Measurements from ENCODE around the gene BCL2A1. TPM values are rescaled to one million over a fixed set of nuclear protein-coding genes. Genes with fewer than 3 reads are reported as not detected.
"Not testable (repeated sequence)": the region's sequence is repeated elsewhere in the genome, so short reads cannot be mapped to it uniquely, and the experiment has no call there.

The BCL2A1 gene
- total RNA-seq, 1 donor from 2014 or later: not detected

- Mint-ChIP-seq H3K4me1 (no peaks in the 10 kb centered on the region), H3K36me3 (ENCODE audit: low read depth) (no peaks in the 10 kb centered on the region), H3K27me3 (ENCODE audit: low read depth) (no peaks in the 10 kb centered on the region), H3K4me3 (no peak overlapping the region), H3K9me3 (peaks cover 3% of the 10 kb centered on the region), H3K27ac (ENCODE audit: unreplicated experiment) (no peak overlapping the region)
- DNase-seq (ENCODE audit: low read depth, low spot score): no peak
- TF ChIP-seq CTCF (conservative IDR thresholded peaks at IDR 0.05): no peak
Observed at GRCh38 chr15:80012060-80012726, 41.2 kb upstream of the BCL2A1 start.

- Mint-ChIP-seq H3K27me3 (ENCODE audit: low read depth) (no peaks in the 10 kb centered on the region), H3K4me1 (no peaks in the 10 kb centered on the region), H3K4me3 (no peak overlapping the region), H3K36me3 (ENCODE audit: low read depth) (no peaks in the 10 kb centered on the region), H3K27ac (ENCODE audit: unreplicated experiment) (no peak overlapping the region), H3K9me3 (peaks cover 3% of the 10 kb centered on the region)
- no peak for DNase-seq (ENCODE audit: low read depth, low spot score)
- no peak for TF ChIP-seq CTCF (conservative IDR thresholded peaks at IDR 0.05)
Observed at GRCh38 chr15:80011596-80011995, 40.6 kb upstream of the BCL2A1 start.

GRCh38 chr15:80011041-80011523 is 40.1 kb upstream of the BCL2A1 start:
- not testable (repeated sequence) for DNase-seq (ENCODE audit: low read depth, low spot score); H3K4me3 Mint-ChIP-seq; H3K4me1 Mint-ChIP-seq; H3K9me3 Mint-ChIP-seq; H3K27me3 Mint-ChIP-seq (ENCODE audit: low read depth); H3K36me3 Mint-ChIP-seq (ENCODE audit: low read depth)
- peak overlapping the region; percentile 62 for H3K27ac Mint-ChIP-seq (ENCODE audit: unreplicated experiment)

- no peaks in the 10 kb centered on the region for H3K36me3 Mint-ChIP-seq (ENCODE audit: low read depth)
- no peak overlapping the region for H3K27ac Mint-ChIP-seq (ENCODE audit: unreplicated experiment)
- no peak for TF ChIP-seq CTCF (conservative IDR thresholded peaks at IDR 0.05)
- peaks cover 3% of the 10 kb centered on the region for H3K9me3 Mint-ChIP-seq
- no peaks in the 10 kb centered on the region for H3K27me3 Mint-ChIP-seq (ENCODE audit: low read depth)
- no peaks in the 10 kb centered on the region for H3K4me1 Mint-ChIP-seq
- no peak overlapping the region for H3K4me3 Mint-ChIP-seq
- DNase-seq (ENCODE audit: low read depth, low spot score): no peak
Observed at GRCh38 chr15:80010131-80010673, 39.2 kb upstream of the BCL2A1 start.

GRCh38 chr15:80007532-80007931 is 36.5 kb upstream of the BCL2A1 start:
- no peak for TF ChIP-seq CTCF (conservative IDR thresholded peaks at IDR 0.05)
- Mint-ChIP-seq H3K36me3 (ENCODE audit: low read depth) (peaks cover 3% of the 10 kb centered on the region), H3K9me3 (peaks cover 9% of the 10 kb centered on the region)

GRCh38 chr15:80006946-80007345 is 36.0 kb upstream of the BCL2A1 start:
- no peaks in the 10 kb centered on the region for H3K27me3 Mint-ChIP-seq (ENCODE audit: low read depth)
- H3K4me1 Mint-ChIP-seq: no peaks in the 10 kb centered on the region
- H3K36me3 Mint-ChIP-seq (ENCODE audit: low read depth): peaks cover 3% of the 10 kb centered on the region
- no peak overlapping the region for H3K27ac Mint-ChIP-seq (ENCODE audit: unreplicated experiment)
- DNase-seq (ENCODE audit: low read depth, low spot score): no peak
- H3K4me3 Mint-ChIP-seq: no peak overlapping the region
- TF ChIP-seq CTCF (conservative IDR thresholded peaks at IDR 0.05): no peak
- H3K9me3 Mint-ChIP-seq: peaks cover 9% of the 10 kb centered on the region

More at GRCh38 chr15:80007532-80007931, 36.5 kb upstream of the BCL2A1 start:
- no peak overlapping the region for H3K4me3 Mint-ChIP-seq
- H3K27ac Mint-ChIP-seq (ENCODE audit: unreplicated experiment): no peak overlapping the region
- no peak for DNase-seq (ENCODE audit: low read depth, low spot score)
- no peaks in the 10 kb centered on the region for H3K4me1 Mint-ChIP-seq
- no peaks in the 10 kb centered on the region for H3K27me3 Mint-ChIP-seq (ENCODE audit: low read depth)

Data from neural crest cell (in vitro differentiated cells).